22Rv1 (cell line): ENCODE measurements around the gene CUL3.
"Not testable (repeated sequence)": the region's sequence is repeated elsewhere in the genome, so short reads cannot be mapped to it uniquely, and the experiment has no call there.

ENCODE experiments used
- H3K27ac ChIP-seq: fragments of 450-650 bp; 2 replicates; pipeline ENCODE4 v1.5.1; 2017
- ZFX ChIP-seq: fragments of 450-650 bp; IDR thresholded peaks from 2 replicates; pipeline ENCODE4 v1.6.1; 2017; ENCODE audit warnings: antibody characterized with exemption, borderline replicate concordance
- TF ChIP-seq, protein P1 (sequence below): fragments of 450-650 bp; IDR thresholded peaks from 2 replicates; pipeline ENCODE4 v1.5.1; 2017; ENCODE audit warnings: mild to moderate bottlenecking

CUL3 gene

DNA sequence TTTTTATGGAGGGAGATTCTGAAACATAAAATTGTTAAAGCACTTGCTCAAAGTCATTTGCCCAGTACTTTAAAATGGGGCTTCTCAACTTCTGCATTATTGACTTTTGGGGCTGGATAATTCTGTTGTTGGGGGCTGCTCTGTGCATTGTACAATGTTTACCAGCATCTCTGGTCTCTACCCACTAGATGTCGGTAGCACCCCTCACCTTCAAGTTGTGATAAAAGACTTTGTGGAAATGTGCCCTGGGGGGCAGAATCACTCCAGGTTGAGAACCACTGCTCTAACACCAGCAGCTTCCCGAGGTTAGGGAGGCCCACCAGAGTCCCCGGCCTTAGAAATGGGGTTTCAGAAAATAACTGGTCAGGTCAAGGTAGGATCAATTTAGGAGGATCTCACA is 26.8 kb upstream of the CUL3 start:
- H3K27ac ChIP-seq: no peak overlapping the region
- TF ChIP-seq ZFX: no peak
- TF ChIP-seq, protein P1, sequence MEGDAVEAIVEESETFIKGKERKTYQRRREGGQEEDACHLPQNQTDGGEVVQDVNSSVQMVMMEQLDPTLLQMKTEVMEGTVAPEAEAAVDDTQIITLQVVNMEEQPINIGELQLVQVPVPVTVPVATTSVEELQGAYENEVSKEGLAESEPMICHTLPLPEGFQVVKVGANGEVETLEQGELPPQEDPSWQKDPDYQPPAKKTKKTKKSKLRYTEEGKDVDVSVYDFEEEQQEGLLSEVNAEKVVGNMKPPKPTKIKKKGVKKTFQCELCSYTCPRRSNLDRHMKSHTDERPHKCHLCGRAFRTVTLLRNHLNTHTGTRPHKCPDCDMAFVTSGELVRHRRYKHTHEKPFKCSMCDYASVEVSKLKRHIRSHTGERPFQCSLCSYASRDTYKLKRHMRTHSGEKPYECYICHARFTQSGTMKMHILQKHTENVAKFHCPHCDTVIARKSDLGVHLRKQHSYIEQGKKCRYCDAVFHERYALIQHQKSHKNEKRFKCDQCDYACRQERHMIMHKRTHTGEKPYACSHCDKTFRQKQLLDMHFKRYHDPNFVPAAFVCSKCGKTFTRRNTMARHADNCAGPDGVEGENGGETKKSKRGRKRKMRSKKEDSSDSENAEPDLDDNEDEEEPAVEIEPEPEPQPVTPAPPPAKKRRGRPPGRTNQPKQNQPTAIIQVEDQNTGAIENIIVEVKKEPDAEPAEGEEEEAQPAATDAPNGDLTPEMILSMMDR: no peak

DNA sequence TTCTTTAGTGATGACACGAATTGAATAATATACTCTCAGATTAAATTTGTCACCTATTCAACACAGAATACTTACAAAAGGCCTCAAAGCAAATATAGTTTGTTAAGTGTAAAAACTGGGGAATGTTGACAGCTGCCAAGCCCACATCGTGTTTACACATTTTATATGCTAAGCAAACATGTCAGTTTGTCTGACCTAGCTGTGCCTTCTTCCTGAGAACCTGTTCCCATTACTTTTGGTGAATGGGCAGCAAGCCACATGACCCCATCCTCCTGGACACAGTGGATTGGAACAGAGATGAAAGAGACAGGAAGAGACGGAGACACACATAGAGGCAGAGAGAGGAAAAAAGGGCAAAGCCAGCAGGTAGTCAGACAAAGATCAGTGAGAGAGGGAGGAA is 22.9 kb upstream of the CUL3 start:
- TF ChIP-seq, protein P1: no peak
- no peak for TF ChIP-seq ZFX
- no peak overlapping the region for H3K27ac ChIP-seq

DNA sequence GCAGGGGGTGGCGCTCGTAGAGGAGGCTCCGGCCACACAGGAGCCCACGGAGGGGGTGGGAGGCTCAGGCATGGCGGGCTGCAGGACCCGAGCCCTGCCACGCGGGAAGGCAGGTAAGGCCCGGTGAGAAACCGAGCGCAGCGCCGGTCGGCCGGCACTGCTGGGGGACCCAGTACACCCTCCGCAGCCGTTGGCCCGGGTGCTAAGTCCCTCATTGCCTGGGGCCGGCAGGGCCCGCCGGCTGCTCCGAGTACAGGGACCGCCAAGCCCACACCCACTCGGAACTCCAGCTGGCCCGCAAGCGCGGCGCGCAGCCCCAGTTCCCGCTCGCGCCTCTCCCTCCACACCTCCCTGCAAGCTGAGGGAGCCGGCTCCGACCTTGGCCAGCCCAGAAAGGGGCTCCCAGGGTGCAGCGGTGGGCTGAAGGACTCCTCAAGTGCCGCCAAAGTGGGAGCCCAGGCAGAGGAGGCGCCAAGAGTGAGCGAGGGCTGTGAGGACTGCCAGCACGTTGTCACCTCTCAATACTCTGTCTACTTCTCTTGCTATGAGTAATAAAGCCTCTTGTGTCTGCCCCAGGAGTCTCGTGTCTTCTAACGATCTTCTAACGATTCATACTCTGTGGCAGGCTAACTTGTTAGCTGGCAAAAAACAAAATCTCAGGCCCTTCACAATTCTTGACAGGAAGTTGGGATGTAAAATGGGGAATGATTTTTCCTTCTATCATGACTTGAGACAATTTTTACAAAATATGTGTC is 18.8 kb upstream of the CUL3 start:
- not testable (repeated sequence) for H3K27ac ChIP-seq

DNA sequence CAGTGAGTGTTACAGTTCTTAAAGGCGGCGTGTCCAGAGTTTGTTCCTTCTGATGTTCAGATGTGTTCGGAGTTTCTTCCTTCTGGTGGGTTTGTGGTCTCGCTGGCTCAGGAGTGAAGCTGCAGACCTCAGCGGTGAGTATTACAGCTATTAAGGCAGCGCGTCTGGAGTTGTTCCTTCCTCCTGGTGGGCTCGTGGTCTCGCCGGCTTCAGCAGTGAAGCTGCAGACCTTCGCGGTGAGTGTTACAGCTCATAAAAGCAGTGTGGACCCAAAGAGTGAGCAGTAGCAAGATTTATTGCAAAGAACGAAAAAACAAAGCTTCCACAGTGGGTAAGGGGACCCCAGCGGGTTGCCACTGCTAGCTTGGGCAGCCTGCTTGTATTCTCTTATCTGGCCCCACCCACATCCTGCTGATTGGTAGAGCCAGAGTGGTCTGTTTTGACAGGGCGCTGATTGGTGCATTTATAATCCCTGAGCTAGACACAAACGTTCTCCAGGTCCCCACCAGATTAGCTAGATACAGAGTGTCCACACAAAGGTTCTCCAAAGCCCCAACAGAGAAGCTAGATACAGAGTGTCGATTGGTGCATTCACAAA is 17.7 kb upstream of the CUL3 start:
- H3K27ac ChIP-seq: not testable (repeated sequence)

DNA sequence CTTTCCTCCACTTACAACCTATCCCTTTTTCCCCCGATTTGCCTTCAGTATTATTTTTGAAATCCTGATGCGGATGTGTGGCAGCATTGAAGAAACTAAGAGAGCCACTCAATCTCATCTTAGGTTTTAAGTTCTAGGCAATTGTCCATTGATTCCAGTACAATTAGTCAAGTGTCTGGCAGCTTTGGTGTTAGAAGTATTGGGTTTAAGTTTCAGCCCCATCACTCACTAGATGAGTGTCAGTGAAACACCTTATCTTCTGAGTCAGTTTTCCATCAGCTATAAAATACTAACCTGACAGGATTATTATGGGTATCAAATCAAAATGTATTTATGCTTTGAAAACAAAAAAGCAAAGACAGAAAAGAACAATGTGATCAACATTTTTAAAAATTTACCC is 16.8 kb upstream of the CUL3 start:
- TF ChIP-seq, protein P1: no peak
- TF ChIP-seq ZFX: no peak
- no peak overlapping the region for H3K27ac ChIP-seq

DNA sequence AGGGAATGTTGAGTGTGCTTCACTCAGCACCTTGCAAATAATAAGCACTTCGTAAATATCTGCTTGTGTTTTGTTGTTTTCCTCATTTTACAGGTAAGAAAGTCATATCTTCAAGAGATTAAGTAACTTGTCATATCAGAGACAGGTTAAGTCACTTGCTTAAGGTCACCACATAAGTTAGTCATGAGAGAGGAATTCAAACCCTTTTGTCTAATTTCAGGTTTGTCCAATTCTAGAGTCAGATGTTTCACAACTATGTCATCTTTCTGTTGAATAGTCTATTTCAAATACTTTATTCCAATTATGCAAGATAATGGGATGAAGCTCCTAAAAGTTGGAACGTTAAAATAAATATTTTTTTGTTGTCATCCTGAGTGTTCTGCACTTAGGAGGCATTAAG is 13.5 kb upstream of the CUL3 start:
- TF ChIP-seq ZFX: no peak
- no peak overlapping the region for H3K27ac ChIP-seq

DNA sequence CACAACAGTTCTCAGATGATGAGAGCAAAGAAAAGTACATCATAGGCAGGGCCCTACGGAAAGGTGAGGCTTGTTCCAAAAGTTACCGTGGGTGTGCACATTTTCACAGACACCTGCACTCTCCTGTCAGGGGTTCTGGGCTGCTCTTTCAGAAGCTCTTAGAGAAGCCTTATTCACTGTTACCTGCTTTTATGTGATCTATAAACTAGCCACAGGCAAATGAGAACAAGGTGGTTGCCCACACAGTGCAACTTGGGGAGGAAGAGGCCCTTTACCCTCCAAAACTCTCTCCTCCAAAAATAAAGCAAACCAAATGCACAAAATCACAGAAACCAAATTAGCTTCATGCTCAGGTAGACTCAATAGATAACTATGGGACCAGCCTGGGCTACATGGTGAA is 11.1 kb upstream of the CUL3 start:
- TF ChIP-seq, protein P1: no peak
- no peak for TF ChIP-seq ZFX
- H3K27ac ChIP-seq: no peak overlapping the region

DNA sequence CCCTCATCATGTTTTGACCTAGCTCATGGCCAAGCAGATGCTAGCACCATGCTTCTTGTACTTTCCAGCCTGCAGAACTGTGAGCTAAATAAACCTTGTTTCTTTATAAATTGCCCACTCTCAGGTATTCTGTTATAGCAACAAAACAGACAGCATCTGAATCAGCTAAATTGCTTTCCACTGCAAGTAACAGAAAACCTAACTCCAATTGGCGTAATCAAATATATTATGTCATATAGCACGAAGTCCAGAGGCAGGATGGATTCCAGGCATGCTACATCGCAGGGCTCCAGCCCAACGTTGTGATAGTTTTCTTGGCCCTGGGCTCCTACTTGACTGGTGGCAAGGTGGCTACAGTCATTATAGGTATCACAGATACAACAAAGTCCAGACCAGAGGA is 10.4 kb upstream of the CUL3 start:
- no peak for TF ChIP-seq ZFX
- TF ChIP-seq, protein P1: no peak
- no peak overlapping the region for H3K27ac ChIP-seq

DNA sequence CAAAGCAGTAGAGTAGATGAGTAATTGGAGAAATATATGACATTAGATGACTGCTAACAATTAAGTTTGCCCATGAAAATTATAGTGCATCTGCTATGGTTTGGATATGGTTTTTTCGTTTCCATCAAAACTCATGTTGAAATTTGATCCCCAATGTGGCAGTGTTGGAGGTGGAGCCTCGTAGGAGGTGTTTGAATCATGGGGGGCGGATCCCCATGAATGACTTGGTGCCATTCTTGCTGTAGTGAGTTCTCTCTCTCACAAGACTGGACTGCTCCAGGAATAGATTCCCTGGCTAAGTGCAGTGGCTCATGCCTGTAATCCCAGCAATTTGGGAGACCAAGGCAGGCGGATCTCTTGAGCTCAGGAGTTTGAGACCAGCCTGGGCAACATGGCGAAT is 9.7 kb upstream of the CUL3 start:
- H3K27ac ChIP-seq: no peak overlapping the region
- TF ChIP-seq, protein P1: no peak
